COR-L47 (cell line): ENCODE measurements around the gene ROBO1.
A peak's percentile ranks its signal among the peaks of the same experiment; 100 is the strongest.

ENCODE experiments used
- DNase-seq: peaks from one replicate; lab custom pipeline; 2025; lab: John Stamatoyannopoulos, UW

Gene ROBO1

GRCh38 chr3:79162653-79163052, 605.1 kb downstream of the ROBO1 start:
- DNase-seq: no peak

- DNase-seq: no peak
Measured at GRCh38 chr3:79161941-79162340, 605.9 kb downstream of the ROBO1 start.

- no peak for DNase-seq
Measured at GRCh38 chr3:79160421-79160820, 607.4 kb downstream of the ROBO1 start.

- DNase-seq: no peak
Measured at GRCh38 chr3:79159736-79160135, 608.1 kb downstream of the ROBO1 start.

- no peak for DNase-seq
Measured at GRCh38 chr3:79157191-79157590, 610.6 kb downstream of the ROBO1 start.

- no peak for DNase-seq
Measured at GRCh38 chr3:79154865-79155264, 612.9 kb downstream of the ROBO1 start.

- DNase-seq: no peak
Measured at GRCh38 chr3:79148786-79149185, 619.0 kb downstream of the ROBO1 start.

GRCh38 chr3:79146024-79146423, 621.8 kb downstream of the ROBO1 start:
- DNase-seq: no peak

GRCh38 chr3:79140708-79141107, 627.1 kb downstream of the ROBO1 start:
- no peak for DNase-seq

- no peak for DNase-seq
Measured at GRCh38 chr3:79139395-79140068, 628.3 kb downstream of the ROBO1 start.

- no peak for DNase-seq
Measured at GRCh38 chr3:79125313-79125984, 642.3 kb downstream of the ROBO1 start.

- no peak for DNase-seq
Measured at GRCh38 chr3:79115458-79115857, 652.3 kb downstream of the ROBO1 start.

GRCh38 chr3:79113876-79114275, 653.9 kb downstream of the ROBO1 start:
- DNase-seq: no peak

GRCh38 chr3:79111375-79112052, 656.3 kb downstream of the ROBO1 start:
- no peak for DNase-seq

GRCh38 chr3:79109754-79110153, 658.0 kb downstream of the ROBO1 start:
- no peak for DNase-seq

- no peak for DNase-seq
Measured at GRCh38 chr3:79103307-79103706, 664.5 kb downstream of the ROBO1 start.

- no peak for DNase-seq
Measured at GRCh38 chr3:79097964-79098660, 669.7 kb downstream of the ROBO1 start.

- no peak for DNase-seq
Measured at GRCh38 chr3:79094654-79095053, 673.1 kb downstream of the ROBO1 start.

- DNase-seq: peak; percentile 12
Measured at GRCh38 chr3:79086514-79086913, 681.3 kb downstream of the ROBO1 start.

- no peak for DNase-seq
Measured at GRCh38 chr3:79085171-79085570, 682.6 kb downstream of the ROBO1 start.

GRCh38 chr3:79081335-79081734, 686.5 kb downstream of the ROBO1 start:
- no peak for DNase-seq

- no peak for DNase-seq
Measured at GRCh38 chr3:79074558-79074957, 693.2 kb downstream of the ROBO1 start.

- no peak for DNase-seq
Measured at GRCh38 chr3:79067734-79068133, 700.1 kb downstream of the ROBO1 start.
